Loucy (cell line): ENCODE results near the gene FOXP3.

ENCODE experiments used
- H2AFZ ChIP-seq: fragments of 200-600 bp; sonication (generic); 2 replicates; pipeline ENCODE4 v1.6.0; 2016; ENCODE audit warnings: antibody characterized with exemption, mild to moderate bottlenecking, low read length, moderate library complexity
- H3F3A ChIP-seq: fragments of 200-600 bp; 2 replicates; pipeline ENCODE4 v1.6.0; 2016; ENCODE audit warnings: antibody characterized with exemption, low read depth, mild to moderate bottlenecking
- H3K27me3 ChIP-seq: fragments of 200-600 bp; sonication (generic); 2 replicates; pipeline ENCODE4 v1.6.1; 2014; ENCODE audit warnings: low read length, mild to moderate bottlenecking; ENCODE audit not compliant: insufficient read depth, poor library complexity, severe bottlenecking
- H3K36me3 ChIP-seq: fragments of 200-600 bp; sonication (generic); 2 replicates; pipeline ENCODE4 v1.6.1; 2016; ENCODE audit warnings: low read length; ENCODE audit not compliant: insufficient read depth
- H3K4me1 ChIP-seq: fragments of 200-600 bp; sonication (generic); 2 replicates; pipeline ENCODE4 v1.5.1; 2014; ENCODE audit warnings: low read length, mild to moderate bottlenecking; ENCODE audit not compliant: insufficient read depth, poor library complexity, severe bottlenecking
- H3K4me2 ChIP-seq: fragments of 200-600 bp; sonication (generic); 2 replicates; pipeline ENCODE4 v1.6.0; 2014; ENCODE audit warnings: antibody characterized with exemption, low read length, low read depth, mild to moderate bottlenecking; ENCODE audit not compliant: poor library complexity, severe bottlenecking
- H3K4me3 ChIP-seq: fragments of 200-600 bp; sonication (generic); 2 replicates; pipeline ENCODE4 v1.5.1; 2014; ENCODE audit warnings: low read length, mild to moderate bottlenecking, mixed read lengths; ENCODE audit not compliant: poor library complexity, severe bottlenecking
- H3K79me2 ChIP-seq: fragments of 200-600 bp; sonication (generic); 2 replicates; pipeline ENCODE4 v1.6.1; 2014; ENCODE audit warnings: low read length; ENCODE audit not compliant: insufficient read depth
- H3K9ac ChIP-seq: fragments of 200-600 bp; sonication (generic); 2 replicates; pipeline ENCODE4 v1.6.0; 2014; ENCODE audit warnings: mild to moderate bottlenecking, low read depth, low read length, moderate library complexity; ENCODE audit not compliant: poor library complexity, severe bottlenecking
- H3K9me2 ChIP-seq: fragments of 200-600 bp; sonication (generic); replicated peaks from 2 replicates; pipeline ENCODE4 v1.6.1; 2016; ENCODE audit warnings: low read depth, low read length, mixed read lengths
- H3K9me3 ChIP-seq: fragments of 200-600 bp; sonication (generic); 2 replicates; pipeline ENCODE4 v1.6.1; 2014; ENCODE audit warnings: mild to moderate bottlenecking, antibody characterized with exemption, low read length, low read depth; ENCODE audit not compliant: insufficient read depth
- H4K20me1 ChIP-seq: fragments of 200-600 bp; sonication (generic); 2 replicates; pipeline ENCODE4 v1.6.0; 2014; ENCODE audit warnings: antibody characterized with exemption, low read length, mild to moderate bottlenecking; ENCODE audit not compliant: insufficient read depth, poor library complexity, severe bottlenecking
- CTCF ChIP-seq: fragments of 200-600 bp; sonication (generic); conservative IDR thresholded peaks from 2 replicates; pipeline ENCODE4 v1.5.1; 2014; ENCODE audit warnings: mild to moderate bottlenecking, antibody characterized with exemption, low read length
- EZH2phosphoT487 ChIP-seq: fragments of 200-600 bp; IDR thresholded peaks from 2 replicates; pipeline ENCODE4 v1.6.1; 2018; ENCODE audit warnings: antibody characterized with exemption, mild to moderate bottlenecking, moderate library complexity, borderline replicate concordance

The FOXP3 gene

GRCh38 chrX:49282647-49283011 lies 18.1 kb upstream of the FOXP3 start:
- Histone ChIP-seq H3K4me2 (no peak overlapping the region), H3K27me3 (no peaks in the 10 kb centered on the region), H3K4me1 (no peaks in the 10 kb centered on the region), H3K36me3 (no peaks in the 10 kb centered on the region), H3K79me2 (no peaks in the 10 kb centered on the region), H3K9me2 (no peaks in the 10 kb centered on the region), H3K9ac (no peak overlapping the region), H3F3A (no peaks in the 10 kb centered on the region), H3K4me3 (no peak overlapping the region), H4K20me1 (no peaks in the 10 kb centered on the region), H2AFZ (no peak overlapping the region), H3K9me3 (no peaks in the 10 kb centered on the region)
- TF ChIP-seq CTCF = no peak
- no peak for TF ChIP-seq EZH2phosphoT487

- no peak overlapping the region for H3K4me3 ChIP-seq
- no peak overlapping the region for H3K4me2 ChIP-seq
Observed at GRCh38 chrX:49278081-49278480, 13.6 kb upstream of the FOXP3 start.

GRCh38 chrX:49277535-49277830 lies 13.0 kb upstream of the FOXP3 start:
- Histone ChIP-seq H4K20me1 (peaks cover 3% of the 10 kb centered on the region), H3K9ac (no peak overlapping the region)

More at GRCh38 chrX:49278081-49278480, 13.6 kb upstream of the FOXP3 start:
- Histone ChIP-seq H3K9me2 (no peaks in the 10 kb centered on the region), H4K20me1 (peaks cover 3% of the 10 kb centered on the region), H3F3A (no peaks in the 10 kb centered on the region), H3K79me2 (no peaks in the 10 kb centered on the region), H3K36me3 (no peaks in the 10 kb centered on the region), H3K4me1 (peaks cover 10% of the 10 kb centered on the region), H3K9ac (no peak overlapping the region), H3K9me3 (no peaks in the 10 kb centered on the region), H3K27me3 (no peaks in the 10 kb centered on the region), H2AFZ (no peak overlapping the region)
- no peak for TF ChIP-seq CTCF

More at GRCh38 chrX:49277535-49277830, 13.0 kb upstream of the FOXP3 start:
- H3K79me2 ChIP-seq = no peaks in the 10 kb centered on the region
- no peaks in the 10 kb centered on the region for H3F3A ChIP-seq
- no peaks in the 10 kb centered on the region for H3K36me3 ChIP-seq
- H3K4me2 ChIP-seq = no peak overlapping the region
- no peak overlapping the region for H3K4me3 ChIP-seq
- H2AFZ ChIP-seq = no peak overlapping the region
- H3K4me1 ChIP-seq = peaks cover 12% of the 10 kb centered on the region
- H3K9me2 ChIP-seq = no peaks in the 10 kb centered on the region
- H3K9me3 ChIP-seq = no peaks in the 10 kb centered on the region
- no peaks in the 10 kb centered on the region for H3K27me3 ChIP-seq
- no peak for TF ChIP-seq EZH2phosphoT487
- no peak for TF ChIP-seq CTCF
